ENCODE data around the gene NR4A3.
A peak's percentile ranks its signal among the peaks of the same experiment; 100 is the strongest.

The NR4A3 gene

GRCh38 chr9:99859243-99859980, 37.7 kb downstream of the NR4A3 start:
- peak; percentile 32 for DNase-seq (ENCODE audit: low read depth)
- no peak for TF ChIP-seq CTCF (IDR thresholded peaks at IDR 0.05; ENCODE audit: insufficient read depth, low read depth, low read length, missing control alignments)
- H3K4me3 ChIP-seq (ENCODE audit: low read length) = no peak overlapping the region

- no peak for DNase-seq (ENCODE audit: low read depth)
- H3K4me3 ChIP-seq (ENCODE audit: low read length) = no peak overlapping the region
Measured at GRCh38 chr9:99860266-99860665, 38.6 kb downstream of the NR4A3 start.

GRCh38 chr9:99863955-99864354, 42.3 kb downstream of the NR4A3 start:
- no peak for DNase-seq (ENCODE audit: low read depth)
- H3K4me3 ChIP-seq (ENCODE audit: low read length) = no peak overlapping the region
- TF ChIP-seq CTCF (IDR thresholded peaks at IDR 0.05; ENCODE audit: insufficient read depth, low read depth, low read length, missing control alignments) = no peak

More at GRCh38 chr9:99860266-99860665, 38.6 kb downstream of the NR4A3 start:
- TF ChIP-seq CTCF (IDR thresholded peaks at IDR 0.05; ENCODE audit: insufficient read depth, low read depth, low read length, missing control alignments) = no peak

- no peak for DNase-seq (ENCODE audit: low read depth)
- H3K4me3 ChIP-seq (ENCODE audit: low read length) = no peak overlapping the region
- TF ChIP-seq CTCF (IDR thresholded peaks at IDR 0.05; ENCODE audit: insufficient read depth, low read depth, low read length, missing control alignments) = no peak
Measured at GRCh38 chr9:99866398-99866797, 44.7 kb downstream of the NR4A3 start.

- no peak overlapping the region for H3K4me3 ChIP-seq (ENCODE audit: low read length)
- no peak for TF ChIP-seq CTCF (IDR thresholded peaks at IDR 0.05; ENCODE audit: insufficient read depth, low read depth, low read length, missing control alignments)
- peak; percentile 20 for DNase-seq (ENCODE audit: low read depth)
Measured at GRCh38 chr9:99867536-99867935, 45.9 kb downstream of the NR4A3 start.

GRCh38 chr9:99867968-99868367, 46.3 kb downstream of the NR4A3 start:
- H3K4me3 ChIP-seq (ENCODE audit: low read length) = no peak overlapping the region
- no peak for DNase-seq (ENCODE audit: low read depth)
- no peak for TF ChIP-seq CTCF (IDR thresholded peaks at IDR 0.05; ENCODE audit: insufficient read depth, low read depth, low read length, missing control alignments)

GRCh38 chr9:99868845-99869244, 47.2 kb downstream of the NR4A3 start:
- no peak overlapping the region for H3K4me3 ChIP-seq (ENCODE audit: low read length)
- no peak for TF ChIP-seq CTCF (IDR thresholded peaks at IDR 0.05; ENCODE audit: insufficient read depth, low read depth, low read length, missing control alignments)
- DNase-seq (ENCODE audit: low read depth) = no peak

All from epithelial cell of esophagus (primary cell).